Peyer's patch (tissue), 4 donors: Measurements from ENCODE around the gene SNRNP200.

ENCODE experiments used
- CTCF ChIP-seq, 6 experiments: fragments of 450-650 bp in 4 of 6; fragments of 200-600 bp in 2 of 6; sonication (generic) in 1 of 6; IDR thresholded peaks; one replicate each; pipeline ENCODE4 v1.5.1; 2017 to 2019; ENCODE audit warnings: antibody characterized with exemption in 6 of 6, mild to moderate bottlenecking in 3 of 6, moderate library complexity in 1 of 6
- POLR2A ChIP-seq, 2 donors: fragments of 450-650 bp; IDR thresholded peaks; one replicate each; pipeline ENCODE4 v1.5.1; 2017; ENCODE audit warnings: antibody characterized with exemption in 2 of 2, mild to moderate bottlenecking in 2 of 2, moderate library complexity in 2 of 2

- TF ChIP-seq CTCF (IDR thresholded peaks at IDR 0.05) (peak in 4 of 6 experiments; percentile 14 to 57 (median 40)), POLR2A (IDR thresholded peaks at IDR 0.05) (peak; percentile 91 to 92)
Observed at GRCh38 chr2:96265840-96266679, 39.3 kb downstream of the SNRNP200 start, which contains the start of the genes CIAO1 and TMEM127.
